ENCODE measurements around the gene MED28. TPM values are rescaled to one million over a fixed set of nuclear protein-coding genes. Genes with fewer than 3 reads are reported as not detected.
A peak's percentile ranks its signal among the peaks of the same experiment; 100 is the strongest.

Gene MED28
- total RNA-seq, 4 donors from 2014 or later = 11.1 to 25.5 (median 19.4) TPM

DNA sequence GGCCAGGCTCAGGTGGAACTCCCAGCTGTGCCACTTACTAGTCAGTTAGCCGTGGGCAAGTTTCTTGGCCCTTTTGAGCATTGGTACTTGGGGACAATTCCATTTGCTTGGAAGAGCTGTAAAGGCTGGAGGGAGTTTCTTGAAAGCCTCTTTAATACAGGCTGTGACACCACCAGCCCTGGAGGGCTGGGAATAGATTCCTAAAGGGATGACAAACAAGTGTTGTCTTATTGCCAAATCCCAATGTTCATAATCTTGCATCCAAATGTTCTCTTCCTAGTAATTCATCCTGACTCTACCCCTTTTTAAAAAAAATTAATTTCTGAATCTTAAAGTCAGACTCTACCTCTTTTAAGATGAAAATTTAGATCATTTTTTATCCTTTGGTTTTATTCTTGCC lies 14.6 kb upstream of the MED28 start:
- Histone ChIP-seq H3K4me3 (no peak overlapping the region), H3K36me3 (peaks cover 0 to 62% (median 20%) of the 10 kb centered on the region in 4 donors), H3K27me3 (no peaks in the 10 kb centered on the region), H3K4me1 (no peaks in the 10 kb centered on the region), H3K9me3 (no peaks in the 10 kb centered on the region), H3K27ac (no peak overlapping the region)
- in situ Hi-C loops (cut with MboI; ENCODE audit: low pct_ligation_motif_present in 1 of 4, low pct_unique_long_range_greater_than_20kb in 1 of 4, low sequenced_read_pairs in 3 of 4) (loop anchor here in 2 of 4 donors (25.0 kb wide), 2 partner anchors 212 to 412 kb away; partner anchors contain the start of genes LCORL (in 2 of the 2), DCAF16 (in 1 of the 2) and NCAPG (in 1 of the 2)), intact Hi-C loops (cut with DNase I; ENCODE audit: low total_unique reads) (no loop called here)
- no peak for DNase-seq
- WGBS, 2 donors (ENCODE audit: low coverage in 1 of 2) = 91% methylated on average over 1 of the region's 1 CpG; no CpG with 5 or more reads in 1 of the 2 donors
- TF ChIP-seq EP300 (IDR thresholded peaks at IDR 0.05; ENCODE audit: low read depth) (no peak), POLR2A (IDR thresholded peaks at IDR 0.05) (no peak), POLR2AphosphoS5 (IDR thresholded peaks at IDR 0.05) (no peak)
- TF ChIP-seq, protein P1, sequence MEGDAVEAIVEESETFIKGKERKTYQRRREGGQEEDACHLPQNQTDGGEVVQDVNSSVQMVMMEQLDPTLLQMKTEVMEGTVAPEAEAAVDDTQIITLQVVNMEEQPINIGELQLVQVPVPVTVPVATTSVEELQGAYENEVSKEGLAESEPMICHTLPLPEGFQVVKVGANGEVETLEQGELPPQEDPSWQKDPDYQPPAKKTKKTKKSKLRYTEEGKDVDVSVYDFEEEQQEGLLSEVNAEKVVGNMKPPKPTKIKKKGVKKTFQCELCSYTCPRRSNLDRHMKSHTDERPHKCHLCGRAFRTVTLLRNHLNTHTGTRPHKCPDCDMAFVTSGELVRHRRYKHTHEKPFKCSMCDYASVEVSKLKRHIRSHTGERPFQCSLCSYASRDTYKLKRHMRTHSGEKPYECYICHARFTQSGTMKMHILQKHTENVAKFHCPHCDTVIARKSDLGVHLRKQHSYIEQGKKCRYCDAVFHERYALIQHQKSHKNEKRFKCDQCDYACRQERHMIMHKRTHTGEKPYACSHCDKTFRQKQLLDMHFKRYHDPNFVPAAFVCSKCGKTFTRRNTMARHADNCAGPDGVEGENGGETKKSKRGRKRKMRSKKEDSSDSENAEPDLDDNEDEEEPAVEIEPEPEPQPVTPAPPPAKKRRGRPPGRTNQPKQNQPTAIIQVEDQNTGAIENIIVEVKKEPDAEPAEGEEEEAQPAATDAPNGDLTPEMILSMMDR (IDR thresholded peaks at IDR 0.05) = no peak

DNA sequence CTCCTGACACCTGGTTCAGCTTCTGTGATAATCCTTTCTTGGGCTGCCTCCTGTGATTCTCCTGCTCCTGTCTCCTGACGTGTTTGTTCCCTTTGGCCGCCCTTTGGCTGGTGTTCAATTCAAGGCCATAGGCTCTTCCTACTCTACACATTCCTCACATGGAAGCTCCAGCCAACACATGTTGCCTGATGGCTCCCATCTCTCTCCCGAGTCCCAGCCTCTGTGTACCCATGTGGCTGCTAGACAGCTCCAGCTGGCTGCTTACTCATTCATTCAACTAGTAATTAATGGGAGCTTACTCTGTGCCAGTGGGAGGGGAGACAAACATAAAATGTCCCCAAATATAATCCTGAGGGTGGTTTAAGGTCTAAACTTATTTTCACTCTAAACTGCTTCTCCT lies 9.2 kb upstream of the MED28 start:
- in situ Hi-C loops (cut with MboI; ENCODE audit: low pct_ligation_motif_present in 1 of 4, low pct_unique_long_range_greater_than_20kb in 1 of 4, low sequenced_read_pairs in 3 of 4) = no loop called here
- peaks cover 0 to 44% (median 14%) of the 10 kb centered on the region in 4 donors for H3K36me3 ChIP-seq

DNA sequence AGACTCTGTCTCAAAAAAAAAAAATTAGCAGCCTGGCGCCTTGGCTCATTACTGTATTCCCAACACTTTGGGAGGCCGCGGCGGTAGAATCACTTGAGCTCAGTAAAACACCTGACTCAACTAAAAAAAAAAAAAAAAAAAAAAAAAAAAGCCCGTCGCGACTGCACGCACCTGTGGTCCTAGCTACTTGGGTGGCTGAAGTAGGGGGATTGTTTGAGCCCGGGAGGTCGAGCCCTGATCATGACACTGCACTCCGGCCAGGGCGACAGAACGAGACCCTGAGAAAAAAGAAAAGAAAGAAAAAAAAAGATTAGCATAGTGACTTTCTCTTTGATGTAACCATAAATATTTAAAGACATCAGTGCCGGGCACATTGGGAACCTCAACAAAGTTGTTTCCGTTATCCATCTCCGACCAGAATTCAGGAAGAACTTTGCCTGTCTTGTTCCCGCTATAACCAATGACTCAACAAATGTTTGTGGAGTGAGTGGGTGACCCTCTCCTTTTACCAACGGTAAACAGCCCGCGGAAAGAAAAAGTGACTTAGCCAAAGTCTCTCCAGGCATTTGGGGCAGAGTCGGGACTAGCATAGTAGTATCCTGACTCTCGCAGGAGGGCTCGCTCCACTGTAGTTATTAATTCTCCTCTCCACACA lies 553 bp upstream of the MED28 start:
- in situ Hi-C loops (cut with MboI; ENCODE audit: low pct_ligation_motif_present in 1 of 4, low pct_unique_long_range_greater_than_20kb in 1 of 4, low sequenced_read_pairs in 3 of 4) = no loop called here

More for the DNA sequence above, 9.2 kb upstream of the MED28 start:
- Histone ChIP-seq H3K27ac (no peak overlapping the region), H3K27me3 (no peaks in the 10 kb centered on the region), H3K9me3 (no peaks in the 10 kb centered on the region), H3K4me3 (no peak overlapping the region), H3K4me1 (no peaks in the 10 kb centered on the region)
- intact Hi-C loops (cut with DNase I; ENCODE audit: low total_unique reads) = no loop called here
- no peak for DNase-seq
- TF ChIP-seq POLR2A (IDR thresholded peaks at IDR 0.05) = no peak
- TF ChIP-seq POLR2AphosphoS5 (IDR thresholded peaks at IDR 0.05) = no peak
- TF ChIP-seq, protein P1 (IDR thresholded peaks at IDR 0.05) = no peak
- WGBS, 2 donors (ENCODE audit: low coverage in 1 of 2) = 78 to 80% methylated on average over 1 to 3 of the region's 3 CpGs

DNA sequence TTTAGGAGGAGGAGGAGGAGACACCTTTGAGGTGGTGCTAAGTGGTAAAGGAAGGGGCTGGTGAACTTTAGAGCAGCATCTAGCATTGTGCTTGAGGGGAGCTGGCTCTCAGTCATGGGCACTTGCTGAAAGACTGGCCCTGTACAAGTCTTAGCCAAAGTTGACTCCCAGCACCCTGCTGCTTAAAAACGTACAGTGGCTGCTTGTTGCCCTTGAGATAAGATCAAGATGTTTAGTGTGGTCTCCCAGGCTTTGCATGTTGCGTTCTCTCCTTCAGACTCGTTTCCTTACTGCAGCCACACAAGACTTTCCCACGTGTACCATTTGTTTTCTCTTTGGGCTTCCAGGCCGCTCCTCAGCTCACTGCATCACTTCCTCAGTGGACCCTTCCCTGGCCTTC lies 1.8 kb downstream of the MED28 start:
- intact Hi-C loops (cut with DNase I; ENCODE audit: low total_unique reads) (no loop called here), in situ Hi-C loops (cut with MboI; ENCODE audit: low pct_ligation_motif_present in 1 of 4, low pct_unique_long_range_greater_than_20kb in 1 of 4, low sequenced_read_pairs in 3 of 4) (loop anchor here in 1 of 4 donors (5.0 kb wide), 1 partner anchor 39 kb away; the partner anchor contains the start of gene LAP3)
- 71% methylated on average over 5 of the region's 5 CpGs; no CpG with 5 or more reads in 1 of the 2 donors for WGBS, 2 donors (ENCODE audit: low coverage in 1 of 2)

More for the DNA sequence above, 553 bp upstream of the MED28 start:
- Histone ChIP-seq H3K36me3 (peaks cover 0 to 6% (median 0%) of the 10 kb centered on the region in 4 donors), H3K27me3 (no peaks in the 10 kb centered on the region), H3K27ac (peak overlapping the region; percentile 76 to 95 (median 90)), H3K4me1 (peaks cover 15 to 41% (median 22%) of the 10 kb centered on the region in 4 donors), H3K9me3 (no peaks in the 10 kb centered on the region), H3K4me3 (peak overlapping the region; percentile 40 to 94 (median 62))
- 2 to 3% methylated on average over 13 to 23 of the region's 23 CpGs for WGBS, 2 donors (ENCODE audit: low coverage in 1 of 2)
- intact Hi-C loops (cut with DNase I; ENCODE audit: low total_unique reads) = loop anchor here (1.0 kb wide), 1 partner anchor 37 kb away; the partner anchor contains the start of gene LAP3
- TF ChIP-seq EP300 (IDR thresholded peaks at IDR 0.05; ENCODE audit: low read depth) (no peak), POLR2AphosphoS5 (IDR thresholded peaks at IDR 0.05) (no peak), POLR2A (IDR thresholded peaks at IDR 0.05) (no peak)
- TF ChIP-seq, protein P1 (IDR thresholded peaks at IDR 0.05) = no peak
- DNase-seq = no peak

More for the DNA sequence above, 1.8 kb downstream of the MED28 start:
- peaks cover 0 to 24% (median 8%) of the 10 kb centered on the region in 4 donors for H3K36me3 ChIP-seq
- DNase-seq = no peak
- no peaks in the 10 kb centered on the region for H3K27me3 ChIP-seq
- peaks cover 17 to 48% (median 22%) of the 10 kb centered on the region in 4 donors for H3K4me1 ChIP-seq
- H3K9me3 ChIP-seq = no peaks in the 10 kb centered on the region
- TF ChIP-seq POLR2A (IDR thresholded peaks at IDR 0.05) (no peak), EP300 (IDR thresholded peaks at IDR 0.05; ENCODE audit: low read depth) (no peak), POLR2AphosphoS5 (IDR thresholded peaks at IDR 0.05) (no peak)
- TF ChIP-seq, protein P1 (IDR thresholded peaks at IDR 0.05) = no peak
- no peak overlapping the region for H3K27ac ChIP-seq
- peak overlapping the region in 1 of 4 donors; percentile 94 for H3K4me3 ChIP-seq

Data from transverse colon (tissue), 4 donors.